GM06990 (cell line): ENCODE results near the gene MTERF2.
A peak's percentile ranks its signal among the peaks of the same experiment; 100 is the strongest.

Source experiments
- DNase-seq: peaks from one replicate; pipeline ENCODE4 v3.0.0-alpha.2; 2011; ENCODE audit not compliant: insufficient read length; ENCODE audit errors: extremely low read depth
- H3K27me3 ChIP-seq: replicated peaks from 2 replicates; pipeline ENCODE4 v1.6.0; 2011; ENCODE audit warnings: low read length; ENCODE audit not compliant: control insufficient read depth, insufficient read depth
- H3K36me3 ChIP-seq: 2 replicates; pipeline ENCODE4 v1.5.1; 2011; ENCODE audit warnings: low read length; ENCODE audit not compliant: control insufficient read depth, insufficient read depth
- H3K4me3 ChIP-seq: replicated peaks from 2 replicates; pipeline ENCODE4 v1.5.1; 2011; ENCODE audit warnings: low read depth, mild to moderate bottlenecking, control low read depth, low read length
- TF ChIP-seq, protein P1 (sequence below): IDR thresholded peaks from 2 replicates; pipeline ENCODE4 v1.5.1; 2011; ENCODE audit warnings: low read length, control low read depth, mild to moderate bottlenecking, inconsistent platforms; ENCODE audit not compliant: insufficient read depth, poor library complexity, severe bottlenecking

Gene MTERF2

DNA sequence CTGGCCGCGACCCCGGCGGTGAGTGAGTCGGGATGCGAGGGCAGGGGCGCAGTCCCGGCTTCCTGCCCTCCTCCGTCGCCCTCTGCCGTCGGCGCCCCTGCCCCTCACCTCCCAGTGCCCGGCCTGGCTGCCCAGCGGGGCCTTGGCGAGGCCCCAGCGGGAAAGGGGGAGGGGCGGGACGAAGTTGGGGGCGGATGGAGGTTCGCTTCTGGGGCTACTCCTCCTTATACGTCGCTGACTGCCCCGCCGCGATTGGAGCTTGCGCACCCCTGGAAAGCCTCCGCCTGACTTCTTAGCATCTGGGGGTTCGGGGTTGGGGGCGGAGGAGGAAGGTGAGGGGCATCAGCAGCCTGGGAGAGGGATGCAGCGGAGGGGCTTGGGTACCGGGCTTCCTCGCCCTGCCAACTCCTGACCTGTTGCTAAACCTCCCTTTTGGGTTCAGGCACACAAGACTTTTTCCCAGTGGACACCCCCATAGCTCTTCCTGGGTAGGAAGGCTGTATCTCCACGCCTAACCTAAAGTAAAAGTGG, 30.8 kb downstream of the MTERF2 start:
- Histone ChIP-seq H3K4me3 (peak overlapping the region; percentile 98), H3K27me3 (no peaks in the 10 kb centered on the region), H3K36me3 (no peaks in the 10 kb centered on the region; the same call in 1 of the 2 replicates)
- no peak for DNase-seq
- TF ChIP-seq, protein P1, sequence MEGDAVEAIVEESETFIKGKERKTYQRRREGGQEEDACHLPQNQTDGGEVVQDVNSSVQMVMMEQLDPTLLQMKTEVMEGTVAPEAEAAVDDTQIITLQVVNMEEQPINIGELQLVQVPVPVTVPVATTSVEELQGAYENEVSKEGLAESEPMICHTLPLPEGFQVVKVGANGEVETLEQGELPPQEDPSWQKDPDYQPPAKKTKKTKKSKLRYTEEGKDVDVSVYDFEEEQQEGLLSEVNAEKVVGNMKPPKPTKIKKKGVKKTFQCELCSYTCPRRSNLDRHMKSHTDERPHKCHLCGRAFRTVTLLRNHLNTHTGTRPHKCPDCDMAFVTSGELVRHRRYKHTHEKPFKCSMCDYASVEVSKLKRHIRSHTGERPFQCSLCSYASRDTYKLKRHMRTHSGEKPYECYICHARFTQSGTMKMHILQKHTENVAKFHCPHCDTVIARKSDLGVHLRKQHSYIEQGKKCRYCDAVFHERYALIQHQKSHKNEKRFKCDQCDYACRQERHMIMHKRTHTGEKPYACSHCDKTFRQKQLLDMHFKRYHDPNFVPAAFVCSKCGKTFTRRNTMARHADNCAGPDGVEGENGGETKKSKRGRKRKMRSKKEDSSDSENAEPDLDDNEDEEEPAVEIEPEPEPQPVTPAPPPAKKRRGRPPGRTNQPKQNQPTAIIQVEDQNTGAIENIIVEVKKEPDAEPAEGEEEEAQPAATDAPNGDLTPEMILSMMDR, result peak; percentile 5

DNA sequence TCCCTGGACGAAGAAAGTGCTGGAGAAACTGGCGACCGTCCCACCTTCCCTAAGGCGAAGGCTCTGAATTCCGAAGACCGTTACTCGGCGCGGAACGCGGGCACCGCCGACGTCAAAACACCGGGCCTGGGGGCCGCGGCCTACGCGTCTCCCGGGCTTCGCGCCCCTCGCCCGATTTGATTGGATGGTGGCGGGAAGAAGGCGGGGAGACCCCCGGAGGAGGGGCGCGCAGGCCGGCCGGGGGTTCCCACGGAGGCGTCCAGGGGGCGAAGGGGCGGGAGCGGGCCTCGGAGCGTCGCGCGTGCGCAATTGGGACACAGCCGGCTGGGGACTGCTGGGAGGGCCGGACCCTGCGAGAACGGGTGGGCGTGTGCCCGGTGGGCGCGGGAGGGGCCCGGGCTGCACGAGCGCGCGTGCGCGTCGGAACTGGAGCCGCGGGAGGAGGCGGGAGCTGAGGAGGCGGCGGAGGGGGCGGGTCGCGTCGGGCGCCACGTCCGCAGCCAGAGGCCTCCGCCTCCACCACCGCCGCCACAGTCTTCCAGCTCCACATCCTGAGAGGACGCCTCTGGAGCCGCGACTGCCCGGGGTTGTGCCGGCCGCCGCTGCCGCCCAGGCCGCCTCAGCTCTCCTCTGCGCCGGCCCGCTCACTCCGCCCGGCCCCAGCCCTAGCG, 31.4 kb downstream of the MTERF2 start, which contains the start of gene TMEM263:
TMEM263 (plus strand) TSS at position 531 of the 671 bp plus-strand sequence. CDS start 11,210 bp downstream, outside the sequence.
- TF ChIP-seq, protein P1, result no peak
- Histone ChIP-seq H3K4me3 (peak within 1 kb of the TSS; percentile 98), H3K27me3 (no peaks in the 10 kb centered on the region), H3K36me3 (no peaks in the 10 kb centered on the region; the same call in 1 of the 2 replicates)
- DNase-seq, result peak; percentile 98

GRCh38 chr12:106954462-106955376, 32.2 kb downstream of the MTERF2 start:
- TF ChIP-seq, protein P1, result no peak
- Histone ChIP-seq H3K36me3 (no peaks in the 10 kb centered on the region; the same call in 1 of the 2 replicates), H3K4me3 (peak overlapping the region; percentile 98), H3K27me3 (no peaks in the 10 kb centered on the region)
- peak; percentile 54 for DNase-seq

DNA sequence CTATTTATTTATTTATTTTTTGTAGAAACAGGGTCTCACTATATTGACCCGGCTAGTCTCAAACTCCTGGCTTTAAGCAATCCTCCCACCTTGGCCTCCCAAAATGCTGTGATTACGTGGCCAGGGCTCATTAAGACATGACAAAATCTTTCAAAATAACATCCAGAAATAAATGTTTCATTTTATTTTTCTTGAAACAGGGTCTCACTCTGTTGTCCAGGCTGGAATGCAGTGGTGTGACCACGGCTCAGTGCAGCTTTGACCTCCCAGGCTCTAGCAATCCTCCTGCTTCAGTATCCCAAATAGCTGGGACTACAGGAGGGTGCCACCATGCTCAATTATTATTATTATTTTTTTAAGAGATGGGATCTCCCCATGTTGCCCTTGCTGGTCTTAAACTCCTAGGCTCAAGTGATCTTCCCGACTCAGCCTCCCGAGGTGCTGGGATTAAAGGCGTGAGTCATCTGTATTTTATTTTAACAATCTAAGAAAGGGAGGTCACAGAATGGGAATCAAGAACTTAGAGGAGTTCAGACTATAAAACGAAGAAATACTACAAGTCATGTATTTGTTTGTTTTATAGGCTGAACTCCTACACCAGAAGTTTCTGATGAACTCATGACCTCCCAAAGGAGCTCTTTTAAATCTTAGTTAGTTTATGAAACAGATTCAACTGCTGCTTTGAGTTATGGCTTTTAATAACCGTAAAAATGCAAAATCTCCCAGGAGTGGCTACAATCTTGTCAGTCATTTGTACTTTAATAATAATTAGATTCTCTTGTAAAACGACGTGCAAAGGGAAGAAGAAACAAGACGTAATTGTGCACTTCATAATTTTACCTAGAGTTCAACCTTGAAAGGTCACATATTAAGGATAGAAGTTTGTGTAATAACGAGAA, 33.3 kb downstream of the MTERF2 start:
- H3K27me3 ChIP-seq, result no peaks in the 10 kb centered on the region
- no peak for DNase-seq
- TF ChIP-seq, protein P1, result no peak
- no peaks in the 10 kb centered on the region for H3K36me3 ChIP-seq
- no peak overlapping the region for H3K4me3 ChIP-seq

DNA sequence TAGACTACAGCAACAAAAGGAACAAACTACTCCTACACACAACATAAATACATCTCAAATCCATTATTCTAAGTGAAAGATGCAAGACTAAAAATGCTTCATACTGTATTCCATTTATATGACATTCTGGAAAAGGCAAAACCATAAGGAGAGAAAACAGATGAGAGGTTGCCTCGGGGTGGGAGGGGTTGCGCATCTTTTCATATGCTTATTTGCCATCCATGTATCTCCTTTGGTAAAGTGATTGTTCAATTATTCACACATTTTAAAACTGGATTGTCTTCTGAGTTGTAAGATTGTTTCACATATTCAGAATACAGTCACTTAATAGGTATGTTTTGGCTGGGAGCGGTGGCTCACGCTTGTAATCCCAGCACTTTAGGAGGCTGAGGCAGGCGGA, 36.4 kb downstream of the MTERF2 start:
- H3K27me3 ChIP-seq, result no peaks in the 10 kb centered on the region
- H3K4me3 ChIP-seq, result no peak overlapping the region
- TF ChIP-seq, protein P1, result no peak
- DNase-seq, result no peak
- H3K36me3 ChIP-seq, result no peaks in the 10 kb centered on the region
